Fibroblast of lung (primary cell): ENCODE results near the gene FAM107B.

Experiments
- CTCF ChIP-seq, 2 donors: IDR thresholded peaks in 1 of 2; conservative IDR thresholded peaks in 1 of 2; 1 replicate in 1 of 2; 2 replicates in 1 of 2; pipeline ENCODE4 v1.5.1; 2011 to 2012; ENCODE audit warnings: low read length in 2 of 2, control low read depth in 1 of 2, inconsistent platforms in 1 of 2, low read depth in 1 of 2, mild to moderate bottlenecking in 1 of 2
- EZH2 ChIP-seq: IDR thresholded peaks from 2 replicates; pipeline ENCODE4 v1.5.1; 2012; ENCODE audit warnings: low read length, control low read depth, mild to moderate bottlenecking; ENCODE audit errors: missing control alignments

DNA sequence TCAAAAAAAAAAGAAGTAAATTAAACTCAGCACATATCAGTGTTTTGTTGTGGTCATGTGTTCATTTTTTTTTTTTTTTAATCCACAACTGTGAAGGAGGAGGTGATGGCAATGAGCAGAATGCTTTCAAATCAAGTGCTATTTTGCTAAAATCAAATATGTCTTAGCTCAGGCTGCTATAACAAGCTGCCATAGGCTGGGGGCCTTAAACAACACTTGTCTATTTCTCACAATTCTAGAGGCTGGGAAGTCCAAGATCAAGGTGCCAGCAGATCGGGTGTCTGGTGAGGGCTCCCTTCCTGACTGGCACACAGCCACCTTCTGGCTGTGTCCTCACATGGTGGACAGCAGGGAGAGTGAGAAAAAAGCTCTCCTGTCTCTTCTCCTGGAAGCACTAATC is 203.9 kb downstream of the FAM107B start:
- no peak for TF ChIP-seq CTCF (conservative IDR thresholded peaks at IDR 0.05 in 1 of 2, IDR thresholded peaks at IDR 0.05 in 1 of 2; ENCODE audit: low read depth in 1 of 2, low read length in 2 of 2)
- no peak for TF ChIP-seq EZH2
